H1 (cell line): ENCODE results near the gene COLEC12.

Experiments
- CEBPB ChIP-seq: IDR thresholded peaks from 2 replicates; pipeline ENCODE4 v1.6.1; 2012; ENCODE audit warnings: low read depth, low read length
- EP300 ChIP-seq, 2 experiments: IDR thresholded peaks; 1 replicate in 1 of 2; 2 replicates in 1 of 2; pipeline ENCODE4 v1.6.1; 2011 to 2012; ENCODE audit warnings: low read depth in 2 of 2, low read length in 2 of 2, mild to moderate bottlenecking in 2 of 2, borderline replicate concordance in 1 of 2, inconsistent platforms in 1 of 2, moderate library complexity in 1 of 2
- GABPA ChIP-seq: IDR thresholded peaks from 2 replicates; pipeline ENCODE4 v1.6.1; 2011; ENCODE audit warnings: mild to moderate bottlenecking, low read length, moderate library complexity, borderline replicate concordance; ENCODE audit not compliant: insufficient read depth
- POLR2AphosphoS5 ChIP-seq: IDR thresholded peaks from 2 replicates; pipeline ENCODE4 v1.6.1; 2011; ENCODE audit warnings: low read depth, low read length
- RAD21 ChIP-seq, 2 experiments: IDR thresholded peaks in 1 of 2; conservative IDR thresholded peaks in 1 of 2; 2 replicates each; pipeline ENCODE4 v1.6.1; 2011; ENCODE audit warnings: low read depth in 2 of 2, low read length in 2 of 2, improper control_type of control experiment in 1 of 2, inconsistent platforms in 1 of 2, mild to moderate bottlenecking in 1 of 2, moderate library complexity in 1 of 2
- RNF2 ChIP-seq: fragments of 200-900, 300-1000 bp; sonication (generic); IDR thresholded peaks from 2 replicates; pipeline ENCODE4 v1.7.1; 2016; ENCODE audit warnings: borderline replicate concordance, low read depth, mild to moderate bottlenecking, antibody characterized with exemption, low read length; ENCODE audit not compliant: poor library complexity, severe bottlenecking; ENCODE audit errors: missing control alignments
- TCF12 ChIP-seq: IDR thresholded peaks from 2 replicates; pipeline ENCODE4 v1.6.1; 2011; ENCODE audit warnings: low read depth, mild to moderate bottlenecking, low read length
- TEAD4 ChIP-seq: IDR thresholded peaks from 2 replicates; pipeline ENCODE4 v1.6.1; 2012; ENCODE audit warnings: low read depth, low read length, inconsistent platforms, mixed read lengths
- TF ChIP-seq, protein P1 (sequence below): IDR thresholded peaks from 2 replicates; pipeline ENCODE4 v1.6.1; 2012; ENCODE audit warnings: inconsistent platforms
- TF ChIP-seq, protein P2 (sequence below), 3 experiments: IDR thresholded peaks; 1 replicate in 2 of 3; 2 replicates in 1 of 3; pipeline versions ENCODE4 v1.5.1 to v1.6.1; 2011; ENCODE audit warnings: low read length in 3 of 3, mild to moderate bottlenecking in 3 of 3, inconsistent platforms in 2 of 3, low read depth in 1 of 3, moderate library complexity in 1 of 3; ENCODE audit not compliant: insufficient read depth in 1 of 3; ENCODE audit errors: control extremely low read depth in 1 of 3

DNA sequence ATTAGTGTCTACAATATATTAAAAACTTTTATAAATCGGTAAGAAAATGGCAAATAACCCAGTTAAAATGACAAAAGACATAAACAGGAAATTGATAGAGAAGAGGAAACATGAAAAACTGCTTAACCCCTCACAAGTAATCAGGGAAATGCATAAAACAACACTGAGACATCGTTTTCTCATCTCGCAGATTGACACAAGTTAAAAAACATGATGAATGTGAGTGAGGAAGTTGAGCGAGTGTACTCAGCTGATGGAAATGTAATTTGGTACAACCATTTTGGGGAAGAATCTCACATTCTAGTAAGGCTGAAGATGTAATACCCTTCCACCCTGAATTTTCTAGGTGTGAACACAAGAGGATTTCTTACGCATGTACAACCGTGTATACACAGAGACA is 214.7 kb downstream of the COLEC12 start:
- no peak for TF ChIP-seq CEBPB
- TF ChIP-seq EP300 (IDR thresholded peaks at IDR 0.05; ENCODE audit: borderline replicate concordance in 1 of 2, low read depth in 2 of 2, low read length in 2 of 2) = no peak
- no peak for TF ChIP-seq TCF12
- no peak for TF ChIP-seq RNF2
- TF ChIP-seq, protein P1, sequence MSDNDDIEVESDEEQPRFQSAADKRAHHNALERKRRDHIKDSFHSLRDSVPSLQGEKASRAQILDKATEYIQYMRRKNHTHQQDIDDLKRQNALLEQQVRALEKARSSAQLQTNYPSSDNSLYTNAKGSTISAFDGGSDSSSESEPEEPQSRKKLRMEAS = no peak
- TF ChIP-seq RAD21 (IDR thresholded peaks at IDR 0.05 in 1 of 2, conservative IDR thresholded peaks at IDR 0.05 in 1 of 2; ENCODE audit: low read depth in 2 of 2, low read length in 2 of 2) = no peak
- no peak for TF ChIP-seq POLR2AphosphoS5
- TF ChIP-seq GABPA = no peak
- TF ChIP-seq, protein P2, sequence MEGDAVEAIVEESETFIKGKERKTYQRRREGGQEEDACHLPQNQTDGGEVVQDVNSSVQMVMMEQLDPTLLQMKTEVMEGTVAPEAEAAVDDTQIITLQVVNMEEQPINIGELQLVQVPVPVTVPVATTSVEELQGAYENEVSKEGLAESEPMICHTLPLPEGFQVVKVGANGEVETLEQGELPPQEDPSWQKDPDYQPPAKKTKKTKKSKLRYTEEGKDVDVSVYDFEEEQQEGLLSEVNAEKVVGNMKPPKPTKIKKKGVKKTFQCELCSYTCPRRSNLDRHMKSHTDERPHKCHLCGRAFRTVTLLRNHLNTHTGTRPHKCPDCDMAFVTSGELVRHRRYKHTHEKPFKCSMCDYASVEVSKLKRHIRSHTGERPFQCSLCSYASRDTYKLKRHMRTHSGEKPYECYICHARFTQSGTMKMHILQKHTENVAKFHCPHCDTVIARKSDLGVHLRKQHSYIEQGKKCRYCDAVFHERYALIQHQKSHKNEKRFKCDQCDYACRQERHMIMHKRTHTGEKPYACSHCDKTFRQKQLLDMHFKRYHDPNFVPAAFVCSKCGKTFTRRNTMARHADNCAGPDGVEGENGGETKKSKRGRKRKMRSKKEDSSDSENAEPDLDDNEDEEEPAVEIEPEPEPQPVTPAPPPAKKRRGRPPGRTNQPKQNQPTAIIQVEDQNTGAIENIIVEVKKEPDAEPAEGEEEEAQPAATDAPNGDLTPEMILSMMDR (IDR thresholded peaks at IDR 0.05; ENCODE audit: control extremely low read depth in 1 of 3, insufficient read depth in 1 of 3, low read depth in 1 of 3, low read length in 3 of 3) = no peak
- TF ChIP-seq TEAD4 = no peak
